HepG2 (cell line): ENCODE data around the gene DRC7. TPM values are rescaled to one million over a fixed set of nuclear protein-coding genes. Genes with fewer than 3 reads are reported as not detected.

Experiments used
- ARNTL ChIP-seq: sonication (generic); formaldehyde crosslinking; IDR thresholded peaks from 2 replicates; pipeline ENCODE4 v1.4.0; 2020; ENCODE audit warnings: mild to moderate bottlenecking, missing genetic modification reagents
- ESRRA ChIP-seq: sonication (generic); formaldehyde crosslinking; IDR thresholded peaks from 2 replicates; pipeline ENCODE4 v1.5.1; 2020; ENCODE audit warnings: mild to moderate bottlenecking, low read depth, missing genetic modification reagents
- JARID2 ChIP-seq: sonication (generic); formaldehyde crosslinking; IDR thresholded peaks from 2 replicates; pipeline ENCODE4 v1.8.1; 2023; ENCODE audit warnings: missing genetic modification reagents, inconsistent platforms; ENCODE audit not compliant: insufficient replicate concordance
- KLF11 ChIP-seq: IDR thresholded peaks from 2 replicates; pipeline ENCODE4 v1.6.1; 2016; ENCODE audit warnings: missing compliant biosample characterization
- MTF2 ChIP-seq: sonication (generic); formaldehyde crosslinking; IDR thresholded peaks from 2 replicates; pipeline ENCODE4 v1.5.0; 2020; ENCODE audit warnings: missing genetic modification reagents, borderline replicate concordance
- NFE2L1 ChIP-seq: sonication (generic); formaldehyde crosslinking; IDR thresholded peaks from 2 replicates; pipeline ENCODE4 v1.4.0; 2020; ENCODE audit warnings: missing genetic modification reagents, mild to moderate bottlenecking, borderline replicate concordance
- NFRKB ChIP-seq: fragments of 450-650 bp; IDR thresholded peaks from 2 replicates; pipeline ENCODE4 v1.6.1; 2017
- NR0B2 ChIP-seq: sonication (generic); formaldehyde crosslinking; IDR thresholded peaks from 2 replicates; pipeline ENCODE4 v1.4.0; 2020; ENCODE audit warnings: mild to moderate bottlenecking, missing genetic modification reagents
- POGK ChIP-seq: sonication (generic); formaldehyde crosslinking; conservative IDR thresholded peaks from 2 replicates; pipeline ENCODE4 v1.8.0; 2022; ENCODE audit warnings: mild to moderate bottlenecking, moderate library complexity, missing genetic modification reagents
- POGZ ChIP-seq: sonication (generic); formaldehyde crosslinking; IDR thresholded peaks from 2 replicates; pipeline ENCODE4 v1.4.0; 2020; ENCODE audit warnings: mild to moderate bottlenecking, missing genetic modification reagents
- ZNF124 ChIP-seq: sonication (generic); formaldehyde crosslinking; IDR thresholded peaks from 2 replicates; pipeline ENCODE4 v1.4.0; 2020; ENCODE audit warnings: missing genetic modification reagents
- ZNF331 ChIP-seq: sonication (generic); formaldehyde crosslinking; IDR thresholded peaks from 2 replicates; pipeline ENCODE4 v1.4.0; 2020; ENCODE audit warnings: missing genetic modification reagents
- ZNF34 ChIP-seq: sonication (generic); formaldehyde crosslinking; IDR thresholded peaks from 2 replicates; pipeline ENCODE4 v1.4.0; 2020; ENCODE audit warnings: mild to moderate bottlenecking, missing genetic modification reagents, borderline replicate concordance
- ZNF549 ChIP-seq: sonication (generic); formaldehyde crosslinking; IDR thresholded peaks from 2 replicates; pipeline ENCODE4 v1.5.0; 2020; ENCODE audit warnings: missing genetic modification reagents
- ZNF703 ChIP-seq: sonication (generic); formaldehyde crosslinking; IDR thresholded peaks from 2 replicates; pipeline ENCODE4 v1.5.1; 2020; ENCODE audit warnings: missing genetic modification reagents, mild to moderate bottlenecking, moderate library complexity, borderline replicate concordance
- polyA plus RNA-seq, 8 experiments: library from polyadenylated mRNA; depleted of rRNA in 3 of 8; stranded (reverse) in 7 of 8; unstranded in 1 of 8; fragments of >200 nt; fragmentation: Illumina TruSeq in 4 of 8; extraction: Trizol in 4 of 8; gene quantifications; 2 replicates each; pipeline versions ENCODE4 v1.2.1 to v1.2.3, GENCODE V29; 2011 to 2016; ENCODE audit warnings: low read depth in 4 of 8, missing spikeins in 1 of 8, mixed read lengths in 1 of 8; ENCODE audit not compliant: insufficient read depth in 1 of 8
- total RNA-seq, 5 experiments: library from RNA; depleted of rRNA; stranded (reverse); fragments of >200 nt; fragmentation: Illumina TruSeq; extraction: Trizol; gene quantifications; 2 replicates each; pipeline ENCODE4 v1.2.3, GENCODE V29; 2016; ENCODE audit warnings: low read depth in 1 of 5
- TF ChIP-seq, protein P1 (sequence below): sonication (generic); formaldehyde crosslinking; IDR thresholded peaks from 2 replicates; pipeline ENCODE4 v1.5.1; 2020; ENCODE audit warnings: mild to moderate bottlenecking, missing genetic modification reagents, borderline replicate concordance
- TF ChIP-seq, protein P2 (sequence below): IDR thresholded peaks from 2 replicates; pipeline ENCODE4 v1.6.1; 2018; ENCODE audit warnings: missing genetic modification reagents, mild to moderate bottlenecking, missing compliant biosample characterization

The DRC7 gene
- total and polyA plus RNA-seq, 2 of the 13 experiments (the other 11 are each of a cell fraction or from before 2014, with no cell fraction given), result 2.7 to 3.4 TPM

- TF ChIP-seq POGK (CRISPR knock-in tag), result peak; percentile 71
- TF ChIP-seq, protein P1, sequence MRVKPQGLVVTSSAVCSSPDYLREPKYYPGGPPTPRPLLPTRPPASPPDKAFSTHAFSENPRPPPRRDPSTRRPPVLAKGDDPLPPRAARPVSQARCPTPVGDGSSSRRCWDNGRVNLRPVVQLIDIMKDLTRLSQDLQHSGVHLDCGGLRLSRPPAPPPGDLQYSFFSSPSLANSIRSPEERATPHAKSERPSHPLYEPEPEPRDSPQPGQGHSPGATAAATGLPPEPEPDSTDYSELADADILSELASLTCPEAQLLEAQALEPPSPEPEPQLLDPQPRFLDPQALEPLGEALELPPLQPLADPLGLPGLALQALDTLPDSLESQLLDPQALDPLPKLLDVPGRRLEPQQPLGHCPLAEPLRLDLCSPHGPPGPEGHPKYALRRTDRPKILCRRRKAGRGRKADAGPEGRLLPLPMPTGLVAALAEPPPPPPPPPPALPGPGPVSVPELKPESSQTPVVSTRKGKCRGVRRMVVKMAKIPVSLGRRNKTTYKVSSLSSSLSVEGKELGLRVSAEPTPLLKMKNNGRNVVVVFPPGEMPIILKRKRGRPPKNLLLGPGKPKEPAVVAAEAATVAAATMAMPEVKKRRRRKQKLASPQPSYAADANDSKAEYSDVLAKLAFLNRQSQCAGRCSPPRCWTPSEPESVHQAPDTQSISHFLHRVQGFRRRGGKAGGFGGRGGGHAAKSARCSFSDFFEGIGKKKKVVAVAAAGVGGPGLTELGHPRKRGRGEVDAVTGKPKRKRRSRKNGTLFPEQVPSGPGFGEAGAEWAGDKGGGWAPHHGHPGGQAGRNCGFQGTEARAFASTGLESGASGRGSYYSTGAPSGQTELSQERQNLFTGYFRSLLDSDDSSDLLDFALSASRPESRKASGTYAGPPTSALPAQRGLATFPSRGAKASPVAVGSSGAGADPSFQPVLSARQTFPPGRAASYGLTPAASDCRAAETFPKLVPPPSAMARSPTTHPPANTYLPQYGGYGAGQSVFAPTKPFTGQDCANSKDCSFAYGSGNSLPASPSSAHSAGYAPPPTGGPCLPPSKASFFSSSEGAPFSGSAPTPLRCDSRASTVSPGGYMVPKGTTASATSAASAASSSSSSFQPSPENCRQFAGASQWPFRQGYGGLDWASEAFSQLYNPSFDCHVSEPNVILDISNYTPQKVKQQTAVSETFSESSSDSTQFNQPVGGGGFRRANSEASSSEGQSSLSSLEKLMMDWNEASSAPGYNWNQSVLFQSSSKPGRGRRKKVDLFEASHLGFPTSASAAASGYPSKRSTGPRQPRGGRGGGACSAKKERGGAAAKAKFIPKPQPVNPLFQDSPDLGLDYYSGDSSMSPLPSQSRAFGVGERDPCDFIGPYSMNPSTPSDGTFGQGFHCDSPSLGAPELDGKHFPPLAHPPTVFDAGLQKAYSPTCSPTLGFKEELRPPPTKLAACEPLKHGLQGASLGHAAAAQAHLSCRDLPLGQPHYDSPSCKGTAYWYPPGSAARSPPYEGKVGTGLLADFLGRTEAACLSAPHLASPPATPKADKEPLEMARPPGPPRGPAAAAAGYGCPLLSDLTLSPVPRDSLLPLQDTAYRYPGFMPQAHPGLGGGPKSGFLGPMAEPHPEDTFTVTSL (CRISPR knock-in tag), result peak; percentile 54; the same call in 1 of the 2 replicates
- TF ChIP-seq ZNF124 (CRISPR knock-in tag), result 0 out of 2 replicates have a peak, but pooled peaks have one; percentile 11
- no peak for TF ChIP-seq NFRKB
- TF ChIP-seq ZNF549, result no peak
- TF ChIP-seq ARNTL (CRISPR knock-in tag), result peak; percentile 62; the same call in 1 of the 2 replicates
- TF ChIP-seq ESRRA (CRISPR knock-in tag), result peak; percentile 53; the same call in 1 of the 2 replicates
- TF ChIP-seq, protein P2, sequence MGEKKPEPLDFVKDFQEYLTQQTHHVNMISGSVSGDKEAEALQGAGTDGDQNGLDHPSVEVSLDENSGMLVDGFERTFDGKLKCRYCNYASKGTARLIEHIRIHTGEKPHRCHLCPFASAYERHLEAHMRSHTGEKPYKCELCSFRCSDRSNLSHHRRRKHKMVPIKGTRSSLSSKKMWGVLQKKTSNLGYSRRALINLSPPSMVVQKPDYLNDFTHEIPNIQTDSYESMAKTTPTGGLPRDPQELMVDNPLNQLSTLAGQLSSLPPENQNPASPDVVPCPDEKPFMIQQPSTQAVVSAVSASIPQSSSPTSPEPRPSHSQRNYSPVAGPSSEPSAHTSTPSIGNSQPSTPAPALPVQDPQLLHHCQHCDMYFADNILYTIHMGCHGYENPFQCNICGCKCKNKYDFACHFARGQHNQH, result peak; percentile 37; the same call in 1 of the 2 replicates
- TF ChIP-seq NFE2L1 (CRISPR knock-in tag), result no peak
- no peak for TF ChIP-seq JARID2 (CRISPR knock-in tag)
- TF ChIP-seq ZNF331, result no peak
- 0 out of 2 replicates have a peak, but pooled peaks have one; percentile 38 for TF ChIP-seq MTF2 (CRISPR knock-in tag)
- TF ChIP-seq ZNF703 (CRISPR knock-in tag), result no peak
- no peak for TF ChIP-seq POGZ (CRISPR knock-in tag)
- no peak for TF ChIP-seq ZNF34 (CRISPR knock-in tag)
- TF ChIP-seq NR0B2 (CRISPR knock-in tag), result no peak
- TF ChIP-seq KLF11 (CRISPR knock-in tag), result 0 out of 2 replicates have a peak, but pooled peaks have one; percentile 18
Measured at GRCh38 chr16:57704011-57704904, 9.7 kb downstream of the DRC7 start (continued).
